ENCODE results near the gene RNF20.

DNA sequence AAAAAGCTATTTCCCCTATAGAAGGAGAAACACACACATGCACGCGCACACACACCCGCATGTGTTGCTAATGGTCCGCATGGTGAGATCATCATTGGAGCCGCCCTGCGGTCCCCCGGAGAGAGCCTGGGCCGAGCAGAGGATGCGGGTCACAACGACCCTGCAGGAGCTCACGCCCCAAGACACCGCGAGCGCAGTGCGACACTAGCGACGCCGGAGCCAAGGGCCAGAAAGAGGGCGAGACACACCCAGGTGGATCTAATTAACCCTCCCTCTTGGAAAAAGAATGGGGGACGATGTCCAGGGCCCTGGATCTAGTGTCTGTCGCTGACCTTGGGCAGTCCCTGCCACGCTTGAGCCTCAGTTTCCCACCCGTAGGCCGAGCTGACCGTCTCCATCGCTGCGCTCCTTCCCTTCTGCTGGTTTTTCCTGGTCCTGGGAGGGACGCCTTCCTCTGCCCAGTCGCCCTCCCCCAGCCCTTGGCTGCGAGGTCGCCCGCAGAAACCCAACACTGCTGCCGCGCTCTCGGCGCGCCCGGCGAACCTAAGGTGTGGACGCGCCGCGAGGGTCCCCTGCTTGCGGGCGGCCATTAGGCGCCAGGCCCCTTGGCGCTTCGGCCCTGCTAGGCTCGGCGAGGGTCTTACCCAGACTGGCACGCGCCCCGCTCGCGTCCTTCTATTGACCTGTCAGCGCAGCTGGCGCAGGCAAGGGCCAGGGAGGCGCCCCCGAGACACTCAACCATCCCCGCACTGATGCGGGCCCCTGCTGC is 47.5 kb upstream of the RNF20 start:
- TF ChIP-seq POLR2AphosphoS5 (IDR thresholded peaks at IDR 0.05; ENCODE audit: low read depth, low read length) (no peak), TAF1 (IDR thresholded peaks at IDR 0.05; ENCODE audit: borderline replicate concordance, low read depth, low read length) (no peak), POLR2A (IDR thresholded peaks at IDR 0.05; ENCODE audit: low read depth, low read length) (no peak)
